Neuronal stem cell (in vitro differentiated cells): ENCODE data around the gene ADGRV1.

Source experiments
- DNase-seq: peaks from one replicate; pipeline ENCODE4 v3.0.0-alpha.2; 2013; ENCODE audit warnings: low spot score
- H2AFZ ChIP-seq: one replicate; pipeline ENCODE4 v1.6.1; 2013; ENCODE audit warnings: mild to moderate bottlenecking, low read length, inconsistent platforms
- H2AK5ac ChIP-seq: 2 replicates; pipeline ENCODE4 v1.6.1; 2013; ENCODE audit warnings: low read depth, mild to moderate bottlenecking, inconsistent platforms, low read length, moderate library complexity, mixed read lengths
- H2BK120ac ChIP-seq: 2 replicates; pipeline ENCODE4 v1.6.1; 2013; ENCODE audit warnings: low read depth, mild to moderate bottlenecking, inconsistent platforms, low read length, moderate library complexity, mixed read lengths
- H2BK12ac ChIP-seq: one replicate; pipeline ENCODE4 v1.6.1; 2013; ENCODE audit warnings: low read length, inconsistent platforms
- H2BK15ac ChIP-seq: 2 replicates; pipeline ENCODE4 v1.6.1; 2013; ENCODE audit warnings: mild to moderate bottlenecking, low read length, inconsistent platforms, mixed read lengths
- H2BK5ac ChIP-seq: one replicate; pipeline ENCODE4 v1.6.1; 2013; ENCODE audit warnings: inconsistent platforms, mild to moderate bottlenecking, low read length, moderate library complexity
- H3K14ac ChIP-seq: one replicate; pipeline ENCODE4 v1.6.1; 2013; ENCODE audit warnings: low read length, inconsistent platforms
- H3K18ac ChIP-seq: 2 replicates; pipeline ENCODE4 v1.6.1; 2013; ENCODE audit warnings: low read length, inconsistent platforms
- H3K23ac ChIP-seq: 2 replicates; pipeline ENCODE4 v1.6.1; 2013; ENCODE audit warnings: low read depth, mild to moderate bottlenecking, mixed read lengths, low read length, inconsistent platforms; ENCODE audit not compliant: poor library complexity
- H3K27ac ChIP-seq: replicated peaks from 3 replicates; pipeline ENCODE4 v1.5.1; 2013; ENCODE audit warnings: low read length, inconsistent platforms
- H3K27me3 ChIP-seq, 3 experiments: 2 replicates each; pipeline ENCODE4 v1.6.1; 2013; ENCODE audit warnings: low read length in 3 of 3, mild to moderate bottlenecking in 2 of 3, inconsistent platforms in 1 of 3, low read depth in 1 of 3, mixed read lengths in 1 of 3, moderate library complexity in 1 of 3; ENCODE audit not compliant: control insufficient read depth in 3 of 3, insufficient read depth in 3 of 3
- H3K36me3 ChIP-seq, 2 donors: replicated peaks in 1 of 2; 2 replicates each; pipeline ENCODE4 v1.6.1; 2013; ENCODE audit warnings: low read length in 2 of 2; ENCODE audit not compliant: control insufficient read depth in 2 of 2, insufficient read depth in 2 of 2
- H3K4ac ChIP-seq: 2 replicates; pipeline ENCODE4 v1.6.1; 2013; ENCODE audit warnings: inconsistent platforms, mild to moderate bottlenecking, low read length, moderate library complexity
- H3K4me1 ChIP-seq, 2 donors: 1 replicate in 1 of 2; 2 replicates in 1 of 2; pipeline ENCODE4 v1.6.1; 2013; ENCODE audit warnings: low read length in 2 of 2, low read depth in 1 of 2; ENCODE audit not compliant: control insufficient read depth in 2 of 2, insufficient read depth in 1 of 2
- H3K4me2 ChIP-seq: one replicate; pipeline ENCODE4 v1.6.1; 2013; ENCODE audit warnings: mild to moderate bottlenecking, low read length, inconsistent platforms; ENCODE audit not compliant: insufficient read depth, poor library complexity, severe bottlenecking
- H3K4me3 ChIP-seq, 2 donors: 2 replicates each; pipeline ENCODE4 v1.5.1; 2013; ENCODE audit warnings: low read length in 2 of 2, mild to moderate bottlenecking in 2 of 2, inconsistent platforms in 1 of 2, moderate library complexity in 1 of 2
- H3K79me1 ChIP-seq: one replicate; pipeline ENCODE4 v1.6.1; 2013; ENCODE audit warnings: low read depth, mild to moderate bottlenecking, inconsistent platforms, low read length, moderate library complexity
- H3K9ac ChIP-seq: one replicate; pipeline ENCODE4 v1.6.1; 2013; ENCODE audit warnings: mild to moderate bottlenecking, low read depth, low read length, inconsistent platforms; ENCODE audit not compliant: poor library complexity
- H3K9me3 ChIP-seq, 2 donors: replicated peaks in 1 of 2; 2 replicates each; pipeline versions ENCODE3 to v1.6.1; 2013; ENCODE audit warnings: low read length in 2 of 2, mild to moderate bottlenecking in 2 of 2, inconsistent platforms in 1 of 2, low read depth in 1 of 2, mixed read lengths in 1 of 2, moderate library complexity in 1 of 2; ENCODE audit not compliant: control insufficient read depth in 2 of 2, insufficient read depth in 1 of 2
- H4K8ac ChIP-seq: one replicate; pipeline ENCODE4 v1.6.1; 2013; ENCODE audit warnings: low read depth, mild to moderate bottlenecking, inconsistent platforms, low read length, moderate library complexity
- H4K91ac ChIP-seq: one replicate; pipeline ENCODE4 v1.6.1; 2013; ENCODE audit warnings: low read length, low read depth, mild to moderate bottlenecking, inconsistent platforms; ENCODE audit not compliant: poor library complexity
- WGBS, 2 donors: extraction: QIAGEN DNeasy Blood & Tissue Kit; methylation state at CpG; one replicate each; pipeline ENCODE4 v1.1.7; 2013; ENCODE audit warnings: missing lambda C conversion rate in 2 of 2, mixed read lengths in 1 of 2; ENCODE audit not compliant: insufficient read length in 2 of 2, insufficient replicate concordance in 1 of 2; ENCODE audit errors: extremely low coverage in 2 of 2; 5-methylcytosine and 5-hydroxymethylcytosine counted together

ADGRV1 gene

DNA sequence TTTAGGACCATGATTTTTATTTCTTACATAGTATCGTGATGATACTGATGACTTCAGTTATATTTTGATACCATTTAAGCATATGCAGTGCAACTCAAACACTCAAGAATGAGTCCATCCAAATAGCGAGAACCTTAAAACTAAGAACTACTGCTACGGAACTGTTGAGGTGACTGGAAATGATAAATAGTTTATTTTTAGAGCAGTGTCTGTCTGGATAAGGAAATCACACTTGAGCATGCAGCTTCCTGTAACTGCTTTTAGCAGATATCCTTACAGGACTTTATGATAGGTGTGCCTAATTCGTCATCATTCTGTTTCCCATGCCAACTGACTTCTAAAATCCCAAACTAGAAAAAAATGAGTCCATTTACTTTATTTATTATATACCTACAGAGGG, 85.5 kb downstream of the ADGRV1 start:
- H4K91ac ChIP-seq: no peak overlapping the region
- H2BK5ac ChIP-seq: no peak overlapping the region
- no peak overlapping the region for H2BK12ac ChIP-seq
- H4K8ac ChIP-seq: no peak overlapping the region
- H2AFZ ChIP-seq: no peak overlapping the region
- no peak overlapping the region for H3K9ac ChIP-seq
- H3K36me3 ChIP-seq: peaks cover 2 to 57% of the 10 kb centered on the region in 2 donors
- H2AK5ac ChIP-seq: no peak overlapping the region
- H3K9me3 ChIP-seq: peaks cover 0 to under 1% of the 10 kb centered on the region in 2 donors
- H2BK120ac ChIP-seq: no peak overlapping the region
- no peaks in the 10 kb centered on the region for H3K79me1 ChIP-seq
- no peak for DNase-seq
- H3K27ac ChIP-seq: no peak overlapping the region
- no peak overlapping the region for H3K4ac ChIP-seq
- no peak overlapping the region for H2BK15ac ChIP-seq
- no peak overlapping the region for H3K23ac ChIP-seq
- no peak overlapping the region for H3K4me3 ChIP-seq
- no peak overlapping the region for H3K4me2 ChIP-seq
- peaks cover 5 to 18% of the 10 kb centered on the region in 2 donors for H3K4me1 ChIP-seq
- H3K14ac ChIP-seq: no peak overlapping the region
- H3K27me3 ChIP-seq: no peaks in the 10 kb centered on the region
- no peak overlapping the region for H3K18ac ChIP-seq
- WGBS, 2 donors: no CpG with 5 or more reads among the region's 4 CpGs

DNA sequence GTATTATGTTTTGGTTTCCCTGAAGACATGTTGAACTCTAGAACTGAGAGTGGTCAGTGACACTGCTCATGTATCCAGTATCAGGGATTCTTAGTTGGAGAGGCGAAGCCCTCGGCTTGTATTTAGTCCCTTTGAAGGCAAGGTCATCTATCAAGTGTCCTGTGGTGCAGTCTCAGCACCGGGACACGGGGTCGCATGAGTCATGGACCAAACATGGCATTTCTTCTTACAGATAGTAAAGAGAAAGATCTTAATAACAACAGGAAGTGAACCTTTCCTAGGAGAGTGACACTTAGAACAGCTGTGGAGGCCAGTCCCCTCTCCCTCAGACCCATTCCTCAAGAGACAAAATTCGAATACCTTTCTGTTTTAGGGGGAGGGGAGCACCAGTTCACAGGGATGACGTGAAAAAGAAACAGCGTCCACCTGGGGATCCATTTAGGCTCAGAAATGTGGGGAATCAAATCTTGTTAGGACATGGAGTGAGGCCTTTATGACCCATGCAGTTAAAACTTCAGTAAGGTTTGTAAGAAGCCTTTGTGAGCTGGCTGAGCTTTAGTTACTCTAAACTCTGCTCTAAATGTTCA, 86.5 kb downstream of the ADGRV1 start:
- H2BK15ac ChIP-seq: no peak overlapping the region
- no peak overlapping the region for H3K4me2 ChIP-seq
- no peak for DNase-seq
- H2BK120ac ChIP-seq: no peak overlapping the region
- no peak overlapping the region for H2AK5ac ChIP-seq
- no peak overlapping the region for H3K4ac ChIP-seq
- H3K14ac ChIP-seq: no peak overlapping the region
- H3K23ac ChIP-seq: no peak overlapping the region
- H4K8ac ChIP-seq: no peak overlapping the region
- no peak overlapping the region for H3K27ac ChIP-seq
- no peak overlapping the region for H2BK5ac ChIP-seq
- peaks cover 2 to 63% of the 10 kb centered on the region in 2 donors for H3K36me3 ChIP-seq
- no peaks in the 10 kb centered on the region for H3K79me1 ChIP-seq
- no peaks in the 10 kb centered on the region for H3K27me3 ChIP-seq
- H2BK12ac ChIP-seq: no peak overlapping the region
- H3K4me1 ChIP-seq: peaks cover 5 to 18% of the 10 kb centered on the region in 2 donors
- no peak overlapping the region for H3K18ac ChIP-seq
- no peak overlapping the region for H3K9ac ChIP-seq
- H3K9me3 ChIP-seq: no peaks in the 10 kb centered on the region
- H3K4me3 ChIP-seq: no peak overlapping the region
- WGBS, 2 donors: no CpG with 5 or more reads among the region's 8 CpGs
- H4K91ac ChIP-seq: no peak overlapping the region
- H2AFZ ChIP-seq: peak overlapping the region; percentile 9

DNA sequence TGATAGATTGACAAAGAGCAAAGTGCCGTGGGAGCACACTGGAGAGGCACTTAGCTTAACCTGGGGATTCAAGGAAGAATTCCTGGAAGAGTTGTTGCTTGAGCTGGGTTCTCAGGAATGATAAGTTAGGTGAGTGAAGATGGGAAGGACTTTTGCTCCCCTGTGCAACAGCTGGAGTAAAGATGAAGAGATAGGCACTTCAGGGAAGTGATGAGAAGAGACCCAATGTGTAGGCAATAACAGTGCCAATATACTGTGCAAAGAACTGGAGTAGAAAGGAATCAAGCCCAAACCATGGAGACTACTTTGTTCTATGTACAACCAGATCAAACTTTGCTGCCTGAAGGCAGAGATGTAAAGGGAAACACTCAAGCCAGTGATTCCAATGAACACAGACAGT, 92.2 kb downstream of the ADGRV1 start:
- H3K27ac ChIP-seq: no peak overlapping the region
- no peak overlapping the region for H2BK120ac ChIP-seq
- H3K4me2 ChIP-seq: no peak overlapping the region
- H4K8ac ChIP-seq: no peak overlapping the region
- H3K27me3 ChIP-seq: no peaks in the 10 kb centered on the region
- no peaks in the 10 kb centered on the region for H3K9me3 ChIP-seq
- WGBS, 2 donors: no CpG with 5 or more reads among the region's 1 CpG
- peaks cover 0 to 6% of the 10 kb centered on the region in 2 donors for H3K4me1 ChIP-seq
- no peak overlapping the region for H3K9ac ChIP-seq
- H3K4ac ChIP-seq: no peak overlapping the region
- peaks cover 4 to 85% of the 10 kb centered on the region in 2 donors for H3K36me3 ChIP-seq
- no peak overlapping the region for H3K23ac ChIP-seq
- no peak overlapping the region for H3K4me3 ChIP-seq
- no peak overlapping the region for H3K14ac ChIP-seq
- no peak overlapping the region for H2BK12ac ChIP-seq
- H2BK5ac ChIP-seq: no peak overlapping the region
- H2AK5ac ChIP-seq: no peak overlapping the region
- no peaks in the 10 kb centered on the region for H3K79me1 ChIP-seq
- no peak overlapping the region for H3K18ac ChIP-seq
- H4K91ac ChIP-seq: no peak overlapping the region
- H2AFZ ChIP-seq: no peak overlapping the region
- DNase-seq: no peak
- no peak overlapping the region for H2BK15ac ChIP-seq

DNA sequence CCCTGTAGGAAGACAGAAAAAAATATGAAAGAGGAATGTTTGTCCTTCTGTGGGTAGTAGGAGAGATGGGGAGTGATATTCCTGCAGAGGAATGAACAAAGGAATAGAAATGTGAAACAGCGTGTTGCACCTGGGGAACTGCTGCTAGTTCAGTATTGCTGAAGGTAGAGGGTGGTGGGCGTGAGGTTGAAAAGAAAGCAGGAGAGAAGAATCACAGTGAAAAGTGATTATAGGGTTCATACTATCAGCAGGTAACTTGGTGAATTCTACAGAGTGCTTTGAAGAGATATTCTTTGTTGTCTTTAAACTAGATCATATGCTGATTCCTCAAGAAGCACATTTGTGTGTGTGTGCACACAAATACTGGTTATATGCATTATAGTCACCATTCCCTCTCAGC, 95.6 kb downstream of the ADGRV1 start:
- H3K14ac ChIP-seq: no peak overlapping the region
- no CpG with 5 or more reads among the region's 2 CpGs for WGBS, 2 donors

More for the DNA sequence above, 95.6 kb downstream of the ADGRV1 start:
- no peak for DNase-seq
- no peak overlapping the region for H4K8ac ChIP-seq
- H2BK5ac ChIP-seq: no peak overlapping the region
- H2BK15ac ChIP-seq: no peak overlapping the region
- H3K79me1 ChIP-seq: no peaks in the 10 kb centered on the region
- H3K27me3 ChIP-seq: no peaks in the 10 kb centered on the region
- no peak overlapping the region for H2BK120ac ChIP-seq
- H3K18ac ChIP-seq: no peak overlapping the region
- H2AFZ ChIP-seq: no peak overlapping the region
- H3K23ac ChIP-seq: no peak overlapping the region
- H3K4me2 ChIP-seq: no peak overlapping the region
- no peak overlapping the region for H4K91ac ChIP-seq
- no peaks in the 10 kb centered on the region for H3K9me3 ChIP-seq
- peaks cover 2 to 86% of the 10 kb centered on the region in 2 donors for H3K36me3 ChIP-seq
- H3K27ac ChIP-seq: no peak overlapping the region
- H3K4me1 ChIP-seq: peaks cover 0 to 6% of the 10 kb centered on the region in 2 donors
- no peak overlapping the region for H3K4ac ChIP-seq
- H2AK5ac ChIP-seq: no peak overlapping the region
- H3K4me3 ChIP-seq: no peak overlapping the region
- H2BK12ac ChIP-seq: no peak overlapping the region
- no peak overlapping the region for H3K9ac ChIP-seq
